ENCODE measurements around the gene SBF2.

SBF2 gene

DNA sequence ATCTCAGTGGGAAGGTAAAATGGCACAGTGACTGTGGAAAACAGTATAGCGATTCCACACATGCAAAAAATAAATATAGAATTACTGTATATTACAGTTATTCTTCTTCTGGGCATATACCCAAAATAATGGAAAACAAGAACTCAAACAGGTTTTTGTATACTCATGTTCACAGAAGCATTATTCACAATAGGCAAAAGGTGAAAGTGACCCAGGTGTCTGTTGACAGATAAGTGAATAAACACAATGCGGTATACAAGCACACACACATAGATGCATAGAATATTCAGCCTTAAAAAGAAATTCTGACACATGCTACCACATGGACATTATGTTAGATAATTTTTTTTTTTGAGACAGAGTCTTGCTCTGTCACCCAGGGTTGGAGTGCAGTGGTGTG is 397.1 kb downstream of the SBF2 start:
- no peak for DNase-seq (ENCODE audit: low spot score)

DNA sequence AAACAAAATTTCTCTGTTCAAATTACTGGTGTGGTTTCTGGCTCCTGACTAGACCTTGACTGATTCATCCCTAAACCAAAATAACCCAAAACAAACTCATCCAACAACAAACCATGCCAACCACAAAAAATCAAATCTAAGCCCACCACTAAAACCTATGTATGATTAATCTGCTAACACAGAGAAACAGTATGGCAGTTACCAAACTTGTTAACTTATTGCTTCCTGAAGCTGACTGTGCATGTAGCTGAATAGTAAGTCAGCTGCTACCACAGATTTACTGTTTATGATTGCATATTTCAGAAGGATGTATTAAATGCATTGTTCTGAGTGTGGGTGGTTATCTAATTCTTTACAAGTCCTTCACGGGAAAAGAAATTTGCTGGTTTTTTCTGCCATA is 399.0 kb downstream of the SBF2 start:
- no peak for DNase-seq (ENCODE audit: low spot score)

DNA sequence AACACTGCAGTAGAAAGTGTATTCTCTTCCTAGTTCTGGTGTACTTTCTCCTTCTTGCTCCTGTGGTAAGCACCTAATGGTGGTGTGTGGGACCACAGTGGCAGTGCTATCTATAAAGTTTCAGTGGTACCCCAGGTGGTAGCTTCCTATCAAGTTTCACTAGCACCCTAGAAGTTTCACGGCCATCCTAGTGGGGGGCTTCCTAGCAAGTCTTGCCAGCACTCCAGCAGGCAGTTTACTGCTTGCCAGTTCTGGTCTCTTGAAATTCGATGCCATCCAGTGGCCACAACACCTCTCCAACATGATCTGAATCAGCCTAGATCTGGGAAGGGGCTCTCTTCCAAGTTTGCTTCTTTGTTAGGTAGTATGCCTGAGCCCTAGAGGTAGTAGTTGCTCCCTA is 400.5 kb downstream of the SBF2 start:
- DNase-seq (ENCODE audit: low spot score): no peak

DNA sequence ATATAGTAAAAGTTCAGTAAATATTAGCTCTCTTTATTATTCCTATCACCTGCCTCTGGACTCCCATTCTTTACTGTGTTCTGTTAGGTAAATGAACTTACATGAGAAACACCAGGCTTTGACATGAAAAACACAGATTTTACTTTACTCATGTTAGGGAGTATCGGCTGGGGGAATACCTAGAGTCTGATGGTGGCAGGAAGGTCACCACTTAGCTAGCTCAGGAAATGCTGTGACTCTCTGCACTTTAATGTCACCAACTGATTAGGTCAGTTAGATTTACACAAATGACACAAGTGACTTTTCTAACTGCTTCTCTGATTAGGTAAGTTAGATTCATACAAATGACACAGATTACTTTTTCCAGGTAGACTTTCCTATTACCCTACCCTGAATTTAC is 405.1 kb downstream of the SBF2 start:
- no peak for DNase-seq (ENCODE audit: low spot score)

DNA sequence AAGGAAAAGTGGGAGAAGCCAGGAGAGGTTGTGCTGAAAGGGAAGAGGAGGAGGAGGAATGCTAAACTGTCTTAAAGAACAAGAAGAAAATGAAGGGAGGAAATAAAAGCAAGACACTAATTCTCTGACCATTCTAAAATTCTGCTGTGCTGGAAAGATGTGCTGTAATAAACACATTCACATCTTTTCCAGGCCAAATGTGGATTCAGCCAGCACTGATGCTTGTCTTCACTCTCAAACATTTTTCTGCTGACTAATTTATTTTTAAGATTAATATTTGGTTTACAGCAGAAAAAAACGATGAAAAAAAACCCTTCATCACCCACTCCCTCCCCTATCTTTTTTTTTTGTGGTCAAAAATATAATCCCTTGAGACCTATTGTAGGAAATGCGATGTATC is 406.5 kb downstream of the SBF2 start:
- DNase-seq (ENCODE audit: low spot score): no peak

DNA sequence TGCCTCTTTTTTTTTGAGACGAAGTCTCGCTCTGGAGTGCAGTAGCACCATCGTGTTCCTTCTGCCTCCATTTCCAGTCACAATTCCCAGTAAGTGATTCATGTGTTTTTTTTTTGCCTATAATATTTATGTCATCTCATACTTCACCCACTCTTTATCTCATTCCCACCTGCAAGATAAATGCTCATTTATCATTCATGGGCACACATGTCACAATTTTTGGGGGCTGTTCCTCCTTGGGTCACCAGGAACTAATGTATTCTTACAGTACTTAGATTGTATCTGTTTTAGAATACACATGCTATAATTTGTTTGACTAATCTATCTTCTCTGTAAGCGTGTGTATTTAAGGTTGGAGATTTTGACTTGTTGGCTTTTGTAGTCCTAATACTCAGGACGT is 407.4 kb downstream of the SBF2 start:
- no peak for DNase-seq (ENCODE audit: low spot score)

DNA sequence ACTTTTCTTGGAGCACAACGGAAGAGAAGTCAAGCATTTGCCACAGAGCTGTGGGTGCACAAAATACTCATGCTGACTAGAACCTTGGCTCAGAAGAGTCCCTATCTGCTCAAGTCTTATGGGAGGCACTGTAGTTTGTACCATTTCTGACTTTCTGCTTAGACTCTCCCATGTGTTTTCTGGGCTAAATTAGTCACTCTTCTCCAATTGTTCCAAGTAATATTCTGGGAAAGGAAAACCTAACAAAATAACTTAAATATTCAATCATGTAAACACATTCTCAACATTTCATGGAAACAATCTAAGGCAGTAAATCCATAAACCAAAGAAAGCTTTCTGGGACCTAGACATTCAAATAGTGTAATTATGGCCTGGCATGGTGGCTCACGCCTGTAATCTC is 409.4 kb downstream of the SBF2 start:
- no peak for DNase-seq (ENCODE audit: low spot score)

DNA sequence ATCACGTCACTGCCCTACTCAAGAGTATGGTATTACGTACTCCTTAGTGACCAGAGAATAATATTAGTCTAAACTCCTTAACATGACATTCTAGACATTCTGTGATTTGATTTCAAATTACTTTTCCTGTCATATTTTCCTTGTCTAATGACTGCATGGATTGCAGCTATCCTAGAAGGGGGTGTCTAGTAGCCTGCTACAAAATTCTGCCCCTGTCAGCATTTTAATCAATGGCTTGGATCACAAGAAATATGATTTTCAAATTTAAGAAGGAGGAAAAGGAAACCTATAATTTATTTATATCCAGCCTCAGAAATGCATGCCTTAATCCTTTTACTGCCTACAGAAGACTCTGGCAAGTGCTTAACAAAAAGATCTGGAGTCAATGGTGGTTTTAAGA is 413.4 kb downstream of the SBF2 start:
- DNase-seq (ENCODE audit: low spot score): no peak

DNA sequence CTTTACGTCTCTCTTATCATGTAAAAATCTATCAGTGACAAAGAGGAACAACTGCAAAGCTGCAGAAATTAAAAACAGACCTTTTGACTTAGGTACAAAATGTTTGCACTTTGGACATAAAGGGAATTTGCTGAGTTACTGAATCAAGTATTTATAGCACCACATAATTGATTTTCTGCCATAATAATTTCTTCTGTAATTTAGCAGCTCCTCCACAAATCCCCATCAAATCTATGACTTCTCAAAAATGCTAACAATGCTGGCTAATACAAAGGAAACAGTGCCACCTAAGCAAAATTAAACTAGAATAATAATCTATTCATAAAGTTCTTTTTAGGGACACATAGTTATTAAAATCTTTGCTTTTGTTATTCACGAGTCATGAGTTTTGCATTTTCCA is 415.1 kb downstream of the SBF2 start:
- DNase-seq (ENCODE audit: low spot score): no peak

DNA sequence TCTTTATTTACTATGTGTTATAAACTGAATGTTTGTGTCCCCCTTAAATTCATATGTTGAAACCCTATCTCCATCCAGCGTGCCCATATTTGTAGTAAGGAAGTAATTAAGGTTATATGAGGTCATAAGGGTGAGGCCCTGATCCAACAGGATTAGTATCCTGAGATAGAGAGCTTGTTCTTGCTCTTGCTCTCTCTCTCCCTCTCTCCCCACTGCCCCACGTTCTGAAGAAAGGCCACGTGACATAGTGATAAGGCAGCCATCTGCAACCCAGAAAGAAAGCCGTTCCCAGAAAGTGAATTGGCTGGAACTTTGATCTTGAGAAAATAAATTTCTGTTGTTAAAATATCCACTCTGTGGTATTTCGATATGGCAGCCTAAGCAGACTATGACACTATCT is 417.7 kb downstream of the SBF2 start:
- DNase-seq (ENCODE audit: low spot score): no peak

DNA sequence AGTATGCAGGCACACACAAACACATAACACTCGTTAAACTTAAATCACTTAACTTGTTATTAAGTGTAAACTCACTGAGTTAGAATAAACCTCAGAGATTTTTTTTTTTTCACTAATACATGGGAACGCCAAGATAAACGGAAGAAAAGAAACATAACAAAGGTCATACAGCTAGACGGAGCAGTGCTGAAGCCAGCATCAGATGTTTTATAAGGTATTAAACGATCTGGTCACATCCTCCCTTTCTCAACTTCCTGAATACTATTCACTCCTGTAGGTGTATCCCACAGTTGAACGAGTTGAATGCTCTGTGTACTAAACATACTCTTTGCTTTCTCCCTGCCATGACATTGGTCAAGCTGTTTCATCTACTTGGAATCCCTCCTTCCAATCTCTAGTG is 418.2 kb downstream of the SBF2 start:
- no peak for DNase-seq (ENCODE audit: low spot score)

DNA sequence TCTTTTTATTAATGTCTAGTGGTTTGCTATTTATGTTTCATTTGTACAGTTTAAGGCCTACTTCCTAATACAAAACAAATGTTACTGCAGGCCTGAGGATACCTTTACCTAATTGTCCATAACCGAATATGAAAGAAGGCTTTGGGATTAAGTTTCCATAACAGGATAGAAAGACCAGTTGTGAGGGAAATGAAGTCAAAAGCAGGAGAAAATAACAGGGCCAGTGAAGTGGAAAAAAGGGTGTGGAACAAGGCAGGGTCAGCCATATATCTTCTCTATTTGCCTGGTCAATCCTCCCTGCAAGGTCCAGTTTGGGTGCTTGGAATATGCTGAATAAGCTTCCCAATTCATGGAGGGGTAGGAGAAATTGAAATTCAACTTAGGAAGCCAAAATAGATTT is 418.6 kb downstream of the SBF2 start:
- DNase-seq (ENCODE audit: low spot score): no peak

DNA sequence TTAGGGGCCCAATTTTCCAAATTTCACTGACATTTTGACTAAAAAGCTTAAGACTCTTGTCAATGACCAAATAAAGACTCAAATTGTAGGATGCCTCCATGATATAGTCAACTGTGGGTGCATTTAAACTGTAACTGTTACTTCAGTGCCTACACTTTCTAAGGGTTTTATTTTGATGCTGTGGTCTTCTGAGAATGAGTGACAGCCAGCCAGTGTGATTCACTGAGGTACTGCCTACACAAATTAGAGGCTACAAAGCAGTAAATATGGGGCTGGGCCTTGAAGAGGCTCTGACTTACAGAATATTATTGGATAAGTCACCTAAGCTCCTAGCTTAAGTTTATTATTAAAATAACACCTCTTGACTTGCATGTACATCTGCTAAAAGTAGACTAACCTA is 419.6 kb downstream of the SBF2 start:
- DNase-seq (ENCODE audit: low spot score): no peak

DNA sequence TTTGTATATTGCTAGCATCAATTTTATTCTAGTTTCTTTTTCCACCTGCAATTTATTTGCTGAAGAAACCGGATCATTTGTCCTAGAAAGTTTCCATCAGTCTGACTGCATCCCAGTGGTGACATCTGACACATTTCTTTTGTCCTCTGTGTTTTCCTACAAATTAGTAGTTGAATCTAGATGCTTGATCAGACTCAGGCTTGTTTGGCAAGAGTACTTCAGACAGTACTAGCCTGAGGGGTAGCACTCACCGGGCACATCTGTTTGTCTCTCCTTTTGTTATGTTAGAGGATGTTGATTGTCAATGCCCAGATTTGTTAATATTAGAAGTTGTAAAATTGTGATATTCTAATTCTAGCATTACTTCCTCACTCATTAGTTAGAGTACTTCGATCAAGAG is 425.4 kb downstream of the SBF2 start:
- DNase-seq (ENCODE audit: low spot score): no peak

DNA sequence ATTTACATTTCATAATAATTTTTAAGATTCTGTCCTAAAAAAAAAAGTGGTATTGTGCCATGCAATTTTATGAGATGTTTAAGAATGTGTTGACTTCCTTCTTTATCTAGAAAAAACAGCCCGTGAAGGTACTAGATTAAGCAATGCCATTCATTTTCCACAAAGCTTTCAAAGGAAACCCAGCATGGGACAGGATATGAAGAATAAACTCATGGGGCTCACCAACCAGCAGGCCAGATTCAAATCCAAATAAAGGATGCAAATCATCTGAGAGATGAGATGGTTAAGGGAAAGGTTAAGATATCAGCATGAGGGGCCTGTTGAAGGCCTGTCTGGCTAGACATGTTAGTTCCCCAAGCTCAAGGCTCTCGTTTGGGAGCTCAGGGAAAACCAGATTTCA is 431.0 kb downstream of the SBF2 start:
- no peak for DNase-seq (ENCODE audit: low spot score)

DNA sequence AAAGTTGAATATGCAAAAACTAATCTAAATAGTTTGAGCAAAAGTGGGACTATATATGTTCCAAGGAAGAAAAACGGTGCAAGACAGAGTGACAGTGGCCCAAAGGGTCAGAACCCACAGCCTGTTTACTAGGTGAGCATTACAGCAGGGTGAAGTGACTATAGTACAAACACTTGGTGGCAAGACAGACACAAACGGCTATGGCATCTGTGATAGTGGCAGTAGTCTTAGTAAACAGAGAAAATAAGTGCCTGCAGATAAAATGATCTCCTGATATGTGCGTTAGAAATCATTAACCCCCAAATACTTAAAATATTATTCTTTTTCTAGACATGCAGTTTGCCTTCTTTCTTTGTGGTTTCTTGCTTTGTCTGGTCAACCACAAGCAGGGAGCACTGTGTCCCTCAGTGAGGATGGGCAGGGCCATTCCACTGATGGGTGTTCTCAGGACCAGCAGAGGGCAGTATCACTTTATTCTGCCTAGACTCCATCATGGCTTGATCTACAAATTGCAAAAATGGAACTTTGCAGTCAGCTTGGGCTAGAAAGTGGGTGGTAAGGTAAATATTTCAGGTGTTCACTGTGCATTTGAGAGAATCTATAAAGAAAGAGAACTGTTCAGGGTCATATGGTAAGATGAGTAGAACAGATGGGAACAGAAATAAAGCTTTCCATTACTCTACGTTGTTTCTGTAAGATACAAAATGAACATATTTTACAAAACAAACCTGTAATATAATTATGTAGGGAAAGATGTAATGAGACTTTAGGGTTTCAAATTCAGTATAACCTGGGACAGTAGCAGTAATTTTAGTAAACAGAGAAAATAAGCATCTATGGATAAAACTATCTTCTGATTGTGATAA is 431.9 kb downstream of the SBF2 start:
- peak; percentile 58 for DNase-seq (ENCODE audit: low spot score)

DNA sequence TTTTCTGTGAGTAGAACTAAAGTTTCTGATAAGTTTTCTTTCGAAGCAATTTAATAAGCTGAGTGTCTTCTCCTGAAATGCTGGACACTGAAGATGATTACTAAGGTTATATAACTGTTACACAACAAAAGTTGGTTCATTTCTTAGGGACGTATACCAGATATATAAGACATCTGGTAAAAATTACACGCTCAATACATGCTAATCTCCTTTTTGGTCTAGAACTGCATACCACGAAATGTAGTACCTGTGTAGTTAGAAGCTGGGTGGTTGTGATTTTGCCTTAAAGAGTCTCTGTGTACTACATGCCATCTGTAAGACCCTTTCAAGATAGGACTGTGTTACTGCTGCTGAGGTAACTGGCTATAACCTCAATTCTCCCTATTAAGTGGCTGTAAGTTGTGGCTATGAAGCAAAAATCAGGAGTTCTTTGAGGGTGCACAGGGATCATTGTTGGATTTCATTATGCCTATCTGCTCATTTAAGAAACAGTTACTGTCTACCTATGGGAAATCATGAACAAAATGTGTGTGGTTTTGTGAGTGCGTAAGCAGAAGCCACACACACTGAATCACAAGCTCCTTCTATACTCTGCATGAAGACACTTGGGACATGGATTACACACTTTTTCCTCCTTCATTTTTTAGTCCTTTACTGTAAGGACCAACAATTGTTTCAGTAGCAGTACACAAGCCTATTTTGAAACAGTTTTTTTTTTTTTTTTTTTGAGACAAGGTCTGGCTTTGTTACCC is 434.3 kb downstream of the SBF2 start:
- no peak for DNase-seq (ENCODE audit: low spot score)

DNA sequence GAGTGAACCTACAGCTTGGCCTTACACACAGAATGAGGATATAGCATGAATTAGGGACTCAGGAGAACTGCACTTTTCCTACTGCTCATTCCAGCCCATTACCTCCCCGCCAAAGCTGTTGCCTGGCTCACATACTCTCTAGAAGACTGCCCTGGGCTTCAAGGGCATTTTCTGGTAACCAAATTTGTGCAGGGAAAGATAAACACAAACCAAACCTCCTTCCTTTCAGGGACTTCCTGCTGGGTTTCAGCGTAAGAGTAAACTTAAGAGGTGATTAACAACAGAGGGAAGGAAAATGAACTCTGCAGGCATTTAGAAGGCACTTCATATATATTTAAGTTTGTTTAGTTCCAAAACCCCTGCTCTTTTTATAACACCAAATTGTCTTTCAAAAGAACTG is 435.2 kb downstream of the SBF2 start:
- DNase-seq (ENCODE audit: low spot score): no peak

DNA sequence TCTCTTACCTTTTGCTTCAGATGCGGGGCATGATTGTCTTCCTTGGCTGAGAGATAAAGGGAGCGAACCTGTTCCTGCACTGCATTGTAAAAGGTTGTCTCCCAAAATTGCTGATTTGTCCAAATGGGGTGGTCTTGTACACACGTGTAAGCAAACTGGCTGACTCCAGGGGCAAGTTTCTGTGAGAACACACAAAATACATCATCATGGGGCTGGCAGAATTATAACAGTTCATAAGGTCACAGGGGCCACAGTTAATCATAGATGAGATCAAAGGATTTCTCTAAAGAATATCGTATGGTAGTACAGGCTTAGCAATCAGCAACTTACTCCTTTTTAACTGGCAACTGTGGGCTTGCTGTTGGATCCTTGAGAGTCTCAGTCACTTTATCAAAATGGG is 435.8 kb downstream of the SBF2 start:
- DNase-seq (ENCODE audit: low spot score): no peak

DNA sequence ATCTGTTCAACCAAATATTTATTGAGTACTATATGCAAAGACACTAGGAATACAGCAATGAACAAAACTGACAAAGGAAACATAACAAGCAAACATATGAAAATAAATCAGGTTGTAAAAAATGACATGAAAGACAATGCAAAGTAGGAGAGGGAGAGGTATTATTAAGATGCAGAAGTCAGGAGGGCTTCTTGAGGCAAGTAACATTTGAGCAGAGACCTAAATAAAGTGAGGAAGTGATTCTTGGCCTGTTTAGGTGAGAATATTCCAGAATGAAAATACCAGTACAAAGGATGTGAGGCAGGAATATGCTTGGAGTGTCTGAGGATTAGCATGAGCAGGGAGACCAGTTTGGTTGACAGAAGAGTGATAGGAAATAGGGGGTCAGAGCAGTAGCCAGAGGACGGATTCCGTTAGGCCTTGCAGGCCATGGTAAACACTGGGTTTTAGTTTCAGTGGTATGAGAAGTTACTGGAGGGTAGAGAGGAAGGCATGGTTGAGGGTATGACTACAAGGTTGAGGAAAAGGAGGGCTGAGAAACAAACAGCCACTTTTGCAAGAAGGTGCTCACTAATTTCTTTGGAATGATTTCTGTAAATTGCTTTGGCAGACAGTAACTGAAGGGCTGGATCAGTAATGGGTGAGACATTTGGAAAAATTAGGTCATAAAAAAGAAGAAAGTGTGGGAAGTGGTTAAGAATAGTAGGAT is 438.3 kb downstream of the SBF2 start:
- DNase-seq (ENCODE audit: low spot score): peak; percentile 62

DNA sequence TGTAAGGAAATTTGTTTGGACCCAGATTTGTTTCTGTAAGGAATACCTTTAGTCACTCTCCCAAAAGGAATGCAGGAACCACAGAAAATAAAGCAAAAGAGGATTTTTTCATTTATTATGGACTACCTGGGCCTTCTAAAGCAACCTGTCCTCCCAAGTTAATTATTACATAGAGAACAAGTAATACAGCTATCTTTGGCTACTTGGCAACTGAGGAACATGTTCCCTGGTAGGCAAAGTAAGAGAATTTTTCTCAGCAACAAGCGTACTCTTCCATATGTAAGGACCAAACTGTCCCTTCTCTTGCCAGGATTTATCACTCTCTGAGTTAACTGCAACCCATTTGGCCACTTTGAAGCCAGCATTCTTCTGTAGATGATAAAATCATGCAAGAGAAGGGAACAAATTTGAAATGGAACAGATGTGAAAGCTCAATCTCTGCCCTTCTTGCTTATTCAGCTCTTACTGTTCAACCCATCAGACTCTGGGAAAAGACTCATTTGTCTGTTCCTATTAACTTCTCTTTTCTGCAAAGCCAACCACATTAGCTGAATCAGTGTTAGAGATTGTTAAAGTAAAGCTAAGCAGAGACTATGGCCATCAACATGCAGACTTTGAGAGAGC is 440.0 kb downstream of the SBF2 start:
- DNase-seq (ENCODE audit: low spot score): no peak

DNA sequence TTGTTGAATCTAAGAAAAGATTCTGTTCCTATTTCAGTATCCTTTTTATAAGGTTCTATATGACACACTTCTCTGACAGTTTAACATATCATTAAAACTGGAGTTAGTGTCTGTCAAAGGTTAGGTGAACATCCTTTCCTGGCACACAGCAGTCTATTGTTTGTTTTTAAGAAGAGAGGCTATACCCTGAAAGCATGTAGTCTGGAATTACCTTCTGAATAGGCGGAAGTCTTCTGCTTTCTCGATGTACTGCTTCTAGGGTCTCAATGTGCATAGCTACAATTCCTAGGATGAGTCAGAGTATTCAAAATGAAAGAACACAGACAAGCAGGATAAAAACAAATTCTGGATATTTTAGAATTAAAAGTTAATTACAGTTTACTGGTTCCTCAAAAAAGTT is 441.6 kb downstream of the SBF2 start:
- no peak for DNase-seq (ENCODE audit: low spot score)

DNA sequence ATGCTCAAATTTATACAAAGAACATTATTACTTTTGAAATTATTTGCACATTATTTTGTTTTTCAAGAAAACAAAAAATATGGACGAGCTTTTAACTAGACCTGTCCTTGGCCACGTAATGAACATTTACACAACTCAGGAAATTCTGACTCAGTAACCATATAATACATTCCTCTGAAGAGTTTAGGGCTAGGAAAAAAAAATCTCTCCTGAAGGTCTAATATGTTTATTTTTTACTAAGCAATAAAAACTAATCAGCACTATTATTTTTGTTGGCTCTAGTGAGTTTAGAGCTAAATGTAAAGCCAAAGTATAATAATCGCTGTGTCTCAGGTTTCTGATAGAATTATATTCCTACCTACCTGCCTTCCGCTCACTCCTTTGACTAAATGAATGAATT is 442.7 kb downstream of the SBF2 start:
- peak; percentile 29 for DNase-seq (ENCODE audit: low spot score)

Data from AG20443 (cell line).